Ovary (tissue), 9 donors: ENCODE measurements around the gene MCAT. TPM values are rescaled to one million over a fixed set of nuclear protein-coding genes. Genes with fewer than 3 reads are reported as not detected.

Source experiments
- DNase-seq, 5 donors: peaks; one replicate each; pipeline ENCODE4 v3.0.0-alpha.2; 2019 to 2020
- H3K27ac ChIP-seq, 2 donors: fragments of 200-600 bp; one replicate each; pipeline versions ENCODE4 v1.5.1 to v1.8.0; 2019 to 2022
- H3K27me3 ChIP-seq: fragments of 200-600 bp; one replicate; pipeline ENCODE4 v1.8.0; 2022
- H3K36me3 ChIP-seq: fragments of 200-600 bp; sonication (generic); one replicate; pipeline ENCODE4 v1.5.1; 2019
- H3K4me1 ChIP-seq: one replicate; pipeline ENCODE4 v1.8.1; 2013; ENCODE audit warnings: mild to moderate bottlenecking, moderate library complexity; ENCODE audit not compliant: insufficient read depth
- H3K4me3 ChIP-seq: fragments of 200-600 bp; sonication (generic); one replicate; pipeline ENCODE4 v1.5.1; 2017
- H3K9me3 ChIP-seq, 2 donors: fragments of 200-600 bp in 1 of 2; sonication (generic) in 1 of 2; one replicate each; pipeline versions ENCODE4 v1.5.1 to v1.8.1; 2013 to 2019; ENCODE audit warnings: mild to moderate bottlenecking in 1 of 2, moderate library complexity in 1 of 2
- CTCF ChIP-seq, 3 donors: fragments of 450-650 bp in 2 of 3; fragments of 200-600 bp in 1 of 3; IDR thresholded peaks; one replicate each; pipeline versions ENCODE4 v1.5.1 to v1.8.0; 2016 to 2022; ENCODE audit warnings: antibody characterized with exemption in 3 of 3, mild to moderate bottlenecking in 1 of 3
- EP300 ChIP-seq: sonication (generic); formaldehyde crosslinking; IDR thresholded peaks from one replicate; pipeline ENCODE4 v1.6.1; 2017; ENCODE audit warnings: antibody characterized with exemption
- POLR2A ChIP-seq: fragments of 450-650 bp; IDR thresholded peaks from one replicate; pipeline ENCODE4 v1.6.1; 2017; ENCODE audit warnings: antibody characterized with exemption, mild to moderate bottlenecking, moderate library complexity
- WGBS, 3 donors: extraction: QIAGEN DNeasy Blood & Tissue Kit in 1 of 3; methylation state at CpG; one replicate each; pipeline versions ENCODE4 v1.1.5 to v1.1.7; 2013 to 2017; 5-methylcytosine and 5-hydroxymethylcytosine counted together
- intact Hi-C, 4 donors: fragments of 100-400 bp; cut with DNase I; formaldehyde crosslinking; loops; one replicate each; pipeline versions ENCODE4 v1.11.0 to v1.15.1; 2022 to 2023
- polyA plus RNA-seq, 2 donors: library from polyadenylated mRNA; stranded (reverse); fragments of 200-250 nt in 1 of 2; fragments of 350-450 nt in 1 of 2; fragmentation: Illumina TruSeq in 1 of 2; extraction: RNeasy Lipid Tissue Mini Kit (QIAGEN cat#74804) in 1 of 2; gene quantifications; one replicate each; pipeline ENCODE4 v1.2.3, GENCODE V29; 2013 to 2014
- total RNA-seq, 7 donors: library from RNA; depleted of rRNA in 2 of 7; stranded (reverse); fragments of >200 nt in 2 of 7; fragmentation: NEBNext Ultra II Directional in 3 of 7; extraction: Animal tissue kit (Norgen Biotek cat#: 25700) in 3 of 7; gene quantifications; one replicate each; pipeline versions ENCODE4 v1.1.0 to v1.2.4, GENCODE V29; 2016 to 2023
- donor health status: DM: no; HTN: no; CAD: no; lungs with moderate emphysema.
- donor health status: DM: no; HTN: no; CAD: no.
- donor health status: Bipolar disorder and iron deficiency.
- donor health status: DM: yes; HTN: yes; CAD: no.
- donor health status: DM: no; HTN: no; CAD: no.
- donor health status: DM: yes; HTN: yes; CAD: no.

Gene MCAT
- total and polyA plus RNA-seq, 9 donors = 7.5 to 34.0 (median 15.9) TPM

DNA sequence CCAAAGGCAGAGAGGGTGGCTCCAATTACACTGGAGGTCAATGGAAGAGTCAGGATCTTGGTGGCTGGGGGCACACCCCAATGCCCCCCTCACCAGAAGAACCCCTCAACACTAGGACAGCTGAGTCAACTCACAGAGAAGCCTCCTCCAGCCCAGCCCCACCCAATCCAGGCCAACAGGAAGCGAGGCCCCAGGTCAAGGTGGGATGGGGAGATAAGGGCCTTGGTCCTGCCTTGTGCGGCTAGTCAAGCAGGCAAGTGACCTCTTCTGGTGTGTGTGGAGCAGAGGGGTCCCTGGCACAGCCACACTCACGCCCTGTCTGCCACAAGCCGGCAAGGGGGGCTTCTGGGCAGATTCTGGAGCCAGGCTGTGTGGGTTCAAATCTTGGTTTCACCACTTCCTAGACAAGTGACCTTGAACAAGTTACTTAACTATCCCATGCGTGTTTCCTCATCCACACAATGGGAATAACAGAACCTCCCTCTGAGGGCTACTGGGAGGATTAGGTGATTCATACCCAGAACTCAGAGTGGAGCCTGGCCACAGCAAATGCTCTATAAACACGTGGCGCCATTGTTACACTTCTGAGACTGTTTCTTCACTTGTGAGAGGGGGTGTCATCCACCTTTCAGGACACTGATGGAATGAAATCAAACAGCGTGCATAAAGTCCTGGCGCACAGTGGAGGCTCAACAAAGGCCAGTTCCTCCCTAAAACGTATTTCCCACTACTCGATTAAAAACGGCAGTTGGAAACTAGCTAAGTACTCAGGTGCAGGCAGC lies 40.5 kb upstream of the MCAT start:
- Histone ChIP-seq H3K27me3 (no peaks in the 10 kb centered on the region), H3K4me3 (no peak overlapping the region), H3K36me3 (no peaks in the 10 kb centered on the region), H3K9me3 (no peaks in the 10 kb centered on the region), H3K4me1 (peaks cover 20% of the 10 kb centered on the region), H3K27ac (no peak overlapping the region)
- 66 to 78% (median 66%) methylated on average over 12 of the region's 12 CpGs for WGBS, 3 donors
- intact Hi-C loops = no loop called here
- TF ChIP-seq EP300 = no peak
- no peak for TF ChIP-seq CTCF (IDR thresholded peaks at IDR 0.05)
- TF ChIP-seq POLR2A = no peak
- no peak for DNase-seq

DNA sequence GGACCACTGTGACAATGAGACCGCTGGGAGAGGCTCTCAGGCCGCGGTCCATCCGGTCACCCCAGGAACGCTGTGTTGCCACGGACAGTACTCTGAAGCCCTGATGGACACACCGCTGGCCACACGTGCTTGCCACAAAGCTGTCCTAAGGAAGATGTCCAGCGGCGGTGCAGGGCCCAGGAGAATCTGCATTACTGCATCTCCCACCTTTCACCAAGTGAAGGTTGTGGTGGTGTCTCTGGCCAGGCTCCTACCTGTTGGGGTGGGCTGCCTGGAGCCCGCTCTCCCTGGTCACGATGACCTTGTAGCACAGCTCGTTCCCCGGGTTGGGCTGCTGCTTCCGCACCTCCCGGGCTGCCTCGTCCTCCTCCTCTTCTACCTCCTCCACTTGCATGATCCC lies 39.5 kb upstream of the MCAT start:
- Histone ChIP-seq H3K27ac (no peak overlapping the region), H3K9me3 (no peaks in the 10 kb centered on the region), H3K27me3 (no peaks in the 10 kb centered on the region), H3K4me3 (no peak overlapping the region), H3K4me1 (peaks cover 19% of the 10 kb centered on the region), H3K36me3 (no peaks in the 10 kb centered on the region)
- intact Hi-C loops = no loop called here
- peak in 1 of 5 donors; percentile 40 for DNase-seq
- WGBS, 3 donors = 63 to 71% (median 71%) methylated on average over 17 of the region's 17 CpGs
- no peak for TF ChIP-seq EP300
- no peak for TF ChIP-seq POLR2A
- no peak for TF ChIP-seq CTCF (IDR thresholded peaks at IDR 0.05)

- Histone ChIP-seq H3K36me3 (no peaks in the 10 kb centered on the region), H3K27ac (no peak overlapping the region), H3K4me3 (no peak overlapping the region), H3K9me3 (no peaks in the 10 kb centered on the region), H3K27me3 (no peaks in the 10 kb centered on the region), H3K4me1 (peaks cover 19% of the 10 kb centered on the region)
- no peak for TF ChIP-seq EP300
- no peak for TF ChIP-seq CTCF (IDR thresholded peaks at IDR 0.05)
- no peak for TF ChIP-seq POLR2A
- intact Hi-C loops = no loop called here
- DNase-seq = peak in 1 of 5 donors; percentile 34
- WGBS, 3 donors = 86 to 91% (median 91%) methylated on average over 10 of the region's 10 CpGs
Measured at GRCh38 chr22:43182118-43182517, 38.9 kb upstream of the MCAT start.

- Histone ChIP-seq H3K27me3 (no peaks in the 10 kb centered on the region), H3K4me1 (peaks cover 19% of the 10 kb centered on the region), H3K9me3 (no peaks in the 10 kb centered on the region), H3K27ac (no peak overlapping the region), H3K36me3 (no peaks in the 10 kb centered on the region), H3K4me3 (no peak overlapping the region)
- no peak for DNase-seq
- TF ChIP-seq POLR2A (no peak), CTCF (IDR thresholded peaks at IDR 0.05) (no peak), EP300 (no peak)
- WGBS, 3 donors = 81 to 90% (median 86%) methylated on average over 9 to 13 of the region's 13 CpGs
- intact Hi-C loops = no loop called here
Measured at GRCh38 chr22:43181321-43182076, 38.3 kb upstream of the MCAT start.
